Fibroblast of skin of scalp (primary cell): ENCODE results near the gene INPP5A.
"Not testable (repeated sequence)": the region's sequence is repeated elsewhere in the genome, so short reads cannot be mapped to it uniquely, and the experiment has no call there.

Source experiments
- DNase-seq: peaks from one replicate; pipeline ENCODE4 v3.0.0-alpha.2; 2013

The INPP5A gene

GRCh38 chr10:132789659-132790148 lies 252.1 kb downstream of the INPP5A start:
- DNase-seq, result no peak

GRCh38 chr10:132790470-132790869 lies 252.9 kb downstream of the INPP5A start:
- no peak for DNase-seq

DNA sequence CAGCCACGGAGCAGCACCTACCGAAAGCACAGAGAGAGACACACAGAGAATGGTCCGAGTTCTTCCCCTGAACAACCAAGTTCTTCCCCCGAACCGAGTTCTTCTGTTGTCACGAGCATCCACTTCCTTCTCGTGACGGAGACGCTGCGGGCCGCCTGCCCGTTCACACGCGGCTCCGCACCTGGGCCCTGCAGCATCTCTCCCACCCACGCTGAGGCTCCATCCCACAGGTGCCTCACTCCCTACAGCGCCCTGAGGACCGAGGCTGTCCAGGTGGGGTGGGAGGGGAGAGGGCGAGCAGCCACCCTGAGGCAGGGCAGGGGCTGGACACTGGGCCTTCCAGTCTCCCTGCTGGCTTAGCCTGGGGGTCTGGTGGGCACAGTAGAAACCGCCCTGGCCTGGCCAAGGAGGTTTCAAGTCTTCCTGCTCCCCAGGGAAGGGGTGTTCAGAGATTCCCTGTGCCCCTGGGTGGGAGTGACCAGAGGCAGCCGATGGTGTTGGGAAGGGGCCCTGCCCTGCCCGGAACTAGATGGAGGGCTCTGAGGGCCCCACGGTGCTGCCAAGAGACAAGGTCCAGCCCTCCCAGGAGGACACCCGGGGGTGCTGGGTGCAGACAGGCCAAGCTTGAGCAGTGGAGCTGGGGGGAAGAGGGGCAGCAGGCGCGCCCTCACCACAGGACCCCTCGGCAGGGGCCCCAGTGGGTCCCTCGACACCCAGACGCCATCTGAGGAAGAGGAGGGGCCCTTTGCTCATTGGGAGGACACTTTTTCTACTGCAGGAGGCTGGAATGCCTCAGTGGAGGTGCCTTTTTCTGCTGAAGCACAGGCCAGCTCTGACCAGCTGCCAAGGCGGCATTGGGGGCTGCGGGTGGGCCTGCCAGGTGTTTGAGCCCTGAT lies 253.6 kb downstream of the INPP5A start:
- no peak for DNase-seq

DNA sequence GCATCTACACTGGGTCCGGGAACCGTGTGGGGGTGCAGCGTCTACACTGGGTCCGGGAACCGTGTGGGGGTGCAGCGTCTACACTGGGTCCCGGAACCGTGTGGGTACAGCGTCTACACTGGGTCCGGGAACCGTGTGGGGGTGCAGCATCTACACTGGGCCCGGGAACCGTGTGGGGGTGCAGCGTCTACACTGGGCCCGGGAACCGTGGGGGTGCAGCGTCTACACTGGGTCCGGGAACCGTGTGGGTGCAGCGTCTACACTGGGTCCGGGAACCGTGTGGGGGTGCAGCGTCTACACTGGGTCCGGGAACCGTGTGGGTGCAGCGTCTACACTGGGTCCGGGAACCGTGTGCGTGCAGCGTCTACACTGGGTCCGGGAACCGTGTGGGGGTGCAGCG lies 254.5 kb downstream of the INPP5A start:
- DNase-seq, result not testable (repeated sequence)

GRCh38 chr10:132792796-132793195 lies 255.2 kb downstream of the INPP5A start:
- DNase-seq, result no peak

GRCh38 chr10:132793213-132793612 lies 255.6 kb downstream of the INPP5A start:
- DNase-seq, result no peak

DNA sequence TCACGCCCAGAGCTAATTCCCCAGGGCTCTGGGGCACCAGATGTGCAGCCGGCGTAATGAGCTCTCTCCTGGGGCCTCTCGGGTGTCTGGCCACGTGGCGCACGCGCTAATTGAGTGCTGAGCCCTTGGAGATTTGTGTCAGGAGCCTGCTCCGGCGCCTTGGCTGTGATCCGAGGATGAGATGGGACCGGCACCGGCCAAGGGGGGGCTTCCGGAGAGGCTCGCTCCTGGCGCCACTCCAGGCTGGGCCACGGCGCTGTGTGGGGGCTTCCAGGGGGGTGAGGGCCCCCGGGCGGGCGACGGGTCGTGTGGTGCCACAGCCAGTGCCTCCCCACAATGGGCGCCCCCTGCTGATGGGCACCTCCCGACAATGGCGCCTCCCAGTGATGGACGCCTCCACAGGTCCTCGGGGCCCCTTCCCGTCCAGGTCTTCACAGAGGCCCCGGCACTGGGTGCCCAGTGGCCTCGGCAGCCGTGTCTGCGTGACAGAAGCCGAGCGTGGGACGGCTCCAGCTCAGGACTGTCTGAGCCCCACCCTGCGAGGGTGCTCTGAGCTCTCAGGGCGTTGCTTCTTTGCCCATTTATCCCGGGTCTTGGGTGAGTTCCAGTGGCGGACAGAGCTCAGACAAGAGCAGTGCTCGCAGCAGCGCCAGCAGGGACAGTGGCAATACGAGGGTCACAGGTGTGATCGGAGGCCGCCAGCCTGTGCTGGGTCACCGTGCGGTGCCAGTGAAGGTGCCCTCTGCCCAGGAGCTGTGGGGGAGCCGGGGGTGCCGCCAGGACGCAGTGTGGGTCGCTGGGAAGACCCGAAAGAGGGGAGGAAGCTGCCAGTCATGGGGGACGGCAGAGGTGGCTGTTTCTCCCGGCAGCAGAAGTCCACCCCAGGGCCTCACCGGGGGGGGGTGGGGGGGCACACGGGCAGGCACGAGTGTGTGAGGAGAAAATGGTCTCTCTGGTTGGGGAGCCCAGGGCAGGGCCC lies 256.6 kb downstream of the INPP5A start:
- no peak for DNase-seq

GRCh38 chr10:132796846-132797245 lies 259.3 kb downstream of the INPP5A start:
- no peak for DNase-seq

DNA sequence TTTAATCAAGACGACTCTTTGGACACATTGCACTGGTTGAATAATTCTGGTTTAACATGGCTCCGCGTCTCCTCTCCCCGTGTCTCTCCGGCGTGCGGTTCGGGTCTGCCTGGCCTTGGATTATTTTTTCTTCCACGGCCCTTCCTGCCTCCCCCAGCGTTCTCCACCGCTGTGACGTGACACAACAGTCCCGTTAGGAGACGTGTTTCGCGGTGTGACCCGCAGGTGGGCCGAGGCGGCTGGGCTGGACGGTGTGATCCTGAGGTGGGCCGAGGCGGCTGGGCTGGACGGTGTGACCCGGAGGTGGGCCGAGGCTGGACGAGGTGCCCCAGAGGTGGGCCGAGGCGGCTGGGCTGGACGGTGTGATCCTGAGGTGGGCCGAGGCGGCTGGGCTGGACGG lies 260.4 kb downstream of the INPP5A start:
- not testable (repeated sequence) for DNase-seq

DNA sequence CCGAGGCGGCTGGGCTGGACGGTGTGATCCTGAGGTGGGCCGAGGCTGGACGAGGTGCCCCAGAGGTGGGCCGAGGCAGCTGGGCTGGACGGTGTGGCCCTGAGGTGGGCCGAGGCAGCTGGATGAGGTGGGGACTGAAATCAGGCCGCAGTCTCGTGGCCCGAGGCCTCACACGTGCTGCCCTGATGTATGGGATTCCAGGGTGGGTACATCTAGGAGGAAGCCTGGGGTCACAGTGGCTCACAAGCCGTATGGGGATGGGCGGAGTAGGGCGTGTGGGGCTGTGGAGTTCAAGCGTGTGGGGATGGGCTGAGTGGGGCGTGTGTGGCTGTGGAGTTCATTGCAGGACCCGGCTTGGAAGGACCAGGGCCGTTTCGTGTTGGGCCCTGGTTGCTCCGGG lies 260.8 kb downstream of the INPP5A start:
- DNase-seq, result no peak

GRCh38 chr10:132798876-132799275 lies 261.3 kb downstream of the INPP5A start:
- no peak for DNase-seq

DNA sequence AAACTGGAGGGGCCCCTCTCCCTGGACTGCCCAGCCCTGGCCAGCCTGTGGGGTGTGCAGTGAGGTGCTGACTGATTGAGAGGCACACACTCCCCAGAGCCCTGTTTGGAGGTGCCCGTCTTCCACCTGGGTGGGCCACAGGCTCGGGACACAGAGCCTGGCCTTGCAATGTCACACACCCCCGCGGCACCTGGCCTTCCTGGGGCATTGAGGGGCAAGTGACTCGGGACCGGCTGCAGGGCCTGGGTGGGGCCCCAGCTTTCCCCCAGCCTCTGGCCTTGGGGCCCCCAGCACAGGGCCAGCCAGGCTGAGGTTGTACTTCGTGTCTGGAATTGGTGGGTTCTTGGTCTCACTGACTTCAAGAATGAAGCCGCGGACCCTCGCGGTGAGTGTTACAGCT lies 262.3 kb downstream of the INPP5A start:
- DNase-seq, result no peak

- DNase-seq, result no peak
Measured at GRCh38 chr10:132802048-132802447, 264.5 kb downstream of the INPP5A start.

- DNase-seq, result no peak
Measured at GRCh38 chr10:132802694-132803320, 265.2 kb downstream of the INPP5A start.

DNA sequence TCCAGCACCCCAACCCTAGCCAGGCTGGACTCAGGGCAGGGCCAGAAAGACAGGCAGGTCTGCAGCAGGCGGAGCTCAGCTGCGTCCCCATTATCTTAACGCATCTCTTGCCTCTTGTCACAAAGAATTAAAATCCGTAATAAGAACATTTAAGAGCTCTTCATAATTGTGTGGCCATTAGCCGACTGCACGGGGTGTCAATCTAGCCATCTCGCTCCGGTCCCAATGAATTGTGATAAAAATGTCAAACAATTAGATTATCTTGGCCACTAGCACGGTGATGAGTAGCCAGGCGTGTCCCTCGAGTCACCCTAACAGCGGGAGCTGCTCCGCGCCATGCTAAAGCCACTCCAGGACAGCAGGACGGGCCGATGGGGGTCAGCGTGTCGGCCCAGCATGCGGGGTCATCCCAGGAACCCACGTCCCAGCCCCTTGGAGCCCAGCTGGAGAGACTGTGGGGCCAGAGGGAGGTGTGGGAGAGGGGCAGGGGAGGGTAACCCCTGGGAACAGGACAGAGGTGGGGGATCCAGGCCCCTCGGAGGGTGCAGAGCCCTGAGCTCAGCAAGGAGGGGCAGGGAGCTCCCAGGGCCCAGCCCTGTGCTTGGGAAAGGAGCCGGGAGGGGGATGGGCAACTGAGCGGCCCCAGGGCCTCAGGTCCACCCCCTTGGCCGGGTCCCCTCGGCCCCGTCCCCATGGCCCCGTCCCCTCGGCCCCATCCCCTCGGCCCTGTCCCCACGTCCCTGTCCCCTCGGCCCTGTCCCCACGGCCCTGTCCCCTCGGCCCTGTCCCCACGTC lies 266.0 kb downstream of the INPP5A start:
- no peak for DNase-seq

- DNase-seq, result no peak
Measured at GRCh38 chr10:132804287-132804686, 266.7 kb downstream of the INPP5A start.

DNA sequence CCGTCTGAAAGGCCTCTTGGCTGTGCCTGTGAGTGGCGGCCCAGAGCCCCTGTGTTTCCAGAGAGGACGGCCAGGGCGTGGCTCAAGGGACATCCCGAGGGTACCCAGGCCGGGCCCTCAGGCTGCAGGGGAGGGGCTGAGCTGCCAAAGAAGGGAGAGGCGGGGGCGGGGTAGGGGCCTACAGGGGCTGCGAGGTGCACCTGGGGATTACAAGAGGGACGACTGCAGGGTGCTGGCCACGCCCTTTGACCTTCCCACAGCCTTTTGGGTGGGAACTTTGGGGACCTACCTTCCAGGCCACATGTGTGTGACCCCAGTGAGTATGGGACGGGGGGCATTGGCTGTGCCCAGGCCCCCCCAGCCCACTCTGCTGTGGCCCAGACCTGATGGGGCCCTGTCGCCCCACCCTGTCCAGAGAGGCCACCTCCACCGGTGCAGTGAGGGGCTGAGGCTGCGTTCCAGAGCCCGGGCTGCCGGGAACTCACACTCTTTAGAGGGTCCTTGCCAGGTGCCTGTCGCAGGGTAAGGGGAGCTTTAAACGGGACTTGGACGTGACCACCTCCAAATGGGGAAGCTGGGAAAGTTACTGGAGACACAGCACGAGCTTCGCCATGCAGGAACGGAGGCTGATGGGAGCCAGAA lies 267.3 kb downstream of the INPP5A start:
- no peak for DNase-seq

GRCh38 chr10:132805599-132805998 lies 268.0 kb downstream of the INPP5A start:
- no peak for DNase-seq

GRCh38 chr10:132806110-132806509 lies 268.5 kb downstream of the INPP5A start:
- no peak for DNase-seq

GRCh38 chr10:132806561-132807003 lies 269.0 kb downstream of the INPP5A start:
- DNase-seq, result no peak

DNA sequence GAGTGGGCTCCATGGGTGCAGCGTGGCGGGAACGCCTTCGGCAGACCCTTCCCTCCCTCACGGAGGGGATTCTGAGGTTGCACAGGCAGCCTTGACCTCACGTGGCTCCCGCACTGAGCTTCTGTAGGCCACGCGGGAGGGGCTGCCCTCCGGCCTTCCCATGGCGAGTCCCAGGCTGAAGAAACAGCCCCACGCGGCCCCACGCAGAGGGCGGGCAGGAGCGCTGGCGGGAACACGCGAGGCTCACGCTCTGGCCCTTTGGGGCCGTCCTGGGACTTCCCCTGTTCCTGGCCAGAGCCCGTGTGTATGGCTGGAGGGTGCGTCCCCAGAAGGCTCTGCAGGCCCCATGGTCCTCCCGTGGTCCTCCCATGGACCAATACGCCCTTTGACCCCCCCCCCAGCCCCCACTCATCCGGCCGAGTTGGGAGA lies 270.0 kb downstream of the INPP5A start:
- no peak for DNase-seq
